Peyer's patch (tissue), 4 donors: Measurements from ENCODE around the gene NAGPA. TPM values are rescaled to one million over a fixed set of nuclear protein-coding genes. Genes with fewer than 3 reads are reported as not detected.

ENCODE experiments used
- DNase-seq, 3 donors: peaks; one replicate each; pipeline ENCODE4 v3.0.0-alpha.2; 2017 to 2019
- H3K27ac ChIP-seq, 4 donors: fragments of 200-600 bp; sonication (generic); one replicate each; pipeline ENCODE4 v1.5.1; 2016 to 2019
- H3K27me3 ChIP-seq, 2 donors: fragments of 200-600 bp; sonication (generic); one replicate each; pipeline ENCODE4 v1.5.1; 2019
- H3K36me3 ChIP-seq, 3 donors: fragments of 200-600 bp; sonication (generic); one replicate each; pipeline ENCODE4 v1.5.1; 2016 to 2019
- H3K4me1 ChIP-seq, 4 donors: fragments of 200-600 bp; sonication (generic); one replicate each; pipeline ENCODE4 v1.5.1; 2016 to 2019
- H3K4me3 ChIP-seq, 4 donors: fragments of 200-600 bp; sonication (generic); 1 replicate in 3 of 4; 2 replicates in 1 of 4; pipeline ENCODE4 v1.5.1; 2016 to 2019; ENCODE audit warnings: mild to moderate bottlenecking in 1 of 4
- H3K9me3 ChIP-seq, 4 donors: fragments of 200-600 bp; sonication (generic); one replicate each; pipeline ENCODE4 v1.5.1; 2016 to 2019; ENCODE audit warnings: mild to moderate bottlenecking in 1 of 4
- POLR2A ChIP-seq, 2 donors: fragments of 450-650 bp; IDR thresholded peaks; one replicate each; pipeline ENCODE4 v1.5.1; 2017; ENCODE audit warnings: antibody characterized with exemption in 2 of 2, mild to moderate bottlenecking in 2 of 2, moderate library complexity in 2 of 2
- total RNA-seq, 4 donors: library from RNA; depleted of rRNA; stranded (reverse); fragments of >200 nt; gene quantifications; one replicate each; pipeline ENCODE4 v1.1.0, GENCODE V29; 2016
- TF ChIP-seq, protein P1 (sequence below), 6 experiments: fragments of 450-650 bp in 4 of 6; fragments of 200-600 bp in 2 of 6; sonication (generic) in 1 of 6; IDR thresholded peaks; one replicate each; pipeline ENCODE4 v1.5.1; 2017 to 2019; ENCODE audit warnings: antibody characterized with exemption in 6 of 6, mild to moderate bottlenecking in 3 of 6, moderate library complexity in 1 of 6

The NAGPA gene
- total RNA-seq, 4 donors from 2014 or later: 50.4 to 104 (median 61.0) TPM

- H3K4me1 ChIP-seq: no peaks in the 10 kb centered on the region
- H3K4me3 ChIP-seq: no peak overlapping the region
- TF ChIP-seq POLR2A (IDR thresholded peaks at IDR 0.05): no peak
- TF ChIP-seq, protein P1, sequence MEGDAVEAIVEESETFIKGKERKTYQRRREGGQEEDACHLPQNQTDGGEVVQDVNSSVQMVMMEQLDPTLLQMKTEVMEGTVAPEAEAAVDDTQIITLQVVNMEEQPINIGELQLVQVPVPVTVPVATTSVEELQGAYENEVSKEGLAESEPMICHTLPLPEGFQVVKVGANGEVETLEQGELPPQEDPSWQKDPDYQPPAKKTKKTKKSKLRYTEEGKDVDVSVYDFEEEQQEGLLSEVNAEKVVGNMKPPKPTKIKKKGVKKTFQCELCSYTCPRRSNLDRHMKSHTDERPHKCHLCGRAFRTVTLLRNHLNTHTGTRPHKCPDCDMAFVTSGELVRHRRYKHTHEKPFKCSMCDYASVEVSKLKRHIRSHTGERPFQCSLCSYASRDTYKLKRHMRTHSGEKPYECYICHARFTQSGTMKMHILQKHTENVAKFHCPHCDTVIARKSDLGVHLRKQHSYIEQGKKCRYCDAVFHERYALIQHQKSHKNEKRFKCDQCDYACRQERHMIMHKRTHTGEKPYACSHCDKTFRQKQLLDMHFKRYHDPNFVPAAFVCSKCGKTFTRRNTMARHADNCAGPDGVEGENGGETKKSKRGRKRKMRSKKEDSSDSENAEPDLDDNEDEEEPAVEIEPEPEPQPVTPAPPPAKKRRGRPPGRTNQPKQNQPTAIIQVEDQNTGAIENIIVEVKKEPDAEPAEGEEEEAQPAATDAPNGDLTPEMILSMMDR (IDR thresholded peaks at IDR 0.05): no peak
- no peak overlapping the region for H3K27ac ChIP-seq
- no peaks in the 10 kb centered on the region for H3K36me3 ChIP-seq
- H3K9me3 ChIP-seq: no peaks in the 10 kb centered on the region
- DNase-seq: peak in 1 of 3 donors; percentile 28
- no peaks in the 10 kb centered on the region for H3K27me3 ChIP-seq
These were observed 10.3 kb upstream of the NAGPA start for GRCh38 chr16:5044011-5044540.

GRCh38 chr16:5042574-5043171, 8.9 kb upstream of the NAGPA start:
- no peaks in the 10 kb centered on the region for H3K27me3 ChIP-seq
- H3K4me1 ChIP-seq: no peaks in the 10 kb centered on the region
- H3K27ac ChIP-seq: no peak overlapping the region
- H3K9me3 ChIP-seq: no peaks in the 10 kb centered on the region
- TF ChIP-seq, protein P1 (IDR thresholded peaks at IDR 0.05): no peak
- no peak for TF ChIP-seq POLR2A (IDR thresholded peaks at IDR 0.05)
- peak in 1 of 3 donors; percentile 15 for DNase-seq
- no peak overlapping the region for H3K4me3 ChIP-seq
- H3K36me3 ChIP-seq: no peaks in the 10 kb centered on the region

DNA sequence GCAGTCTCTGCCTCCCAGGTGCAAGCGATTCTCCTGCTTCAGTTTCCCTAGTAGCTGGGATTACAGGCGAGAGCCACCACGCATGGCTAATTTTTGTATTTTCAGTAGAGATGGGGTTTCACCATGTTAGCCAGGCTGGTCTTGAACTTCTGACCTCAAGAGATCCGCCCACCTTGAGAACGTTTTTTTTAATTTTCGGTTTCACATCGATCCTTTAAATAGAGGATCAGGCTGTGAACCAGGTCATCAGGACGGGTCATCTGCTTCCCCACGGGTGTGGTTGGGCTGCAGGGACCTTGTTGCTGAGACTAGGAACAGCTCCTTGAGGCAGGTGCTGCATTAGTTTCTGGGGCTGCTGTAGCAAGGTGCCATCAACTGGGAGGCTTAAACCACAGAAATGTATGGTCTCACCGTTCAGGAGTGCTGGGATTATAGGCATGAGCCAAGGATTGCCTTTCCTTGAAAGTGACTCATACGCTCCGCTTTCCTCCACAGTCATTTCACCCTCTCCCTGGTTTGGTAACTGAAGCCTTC, 7.9 kb upstream of the NAGPA start:
- no peak overlapping the region for H3K4me3 ChIP-seq
- no peak for TF ChIP-seq POLR2A (IDR thresholded peaks at IDR 0.05)

DNA sequence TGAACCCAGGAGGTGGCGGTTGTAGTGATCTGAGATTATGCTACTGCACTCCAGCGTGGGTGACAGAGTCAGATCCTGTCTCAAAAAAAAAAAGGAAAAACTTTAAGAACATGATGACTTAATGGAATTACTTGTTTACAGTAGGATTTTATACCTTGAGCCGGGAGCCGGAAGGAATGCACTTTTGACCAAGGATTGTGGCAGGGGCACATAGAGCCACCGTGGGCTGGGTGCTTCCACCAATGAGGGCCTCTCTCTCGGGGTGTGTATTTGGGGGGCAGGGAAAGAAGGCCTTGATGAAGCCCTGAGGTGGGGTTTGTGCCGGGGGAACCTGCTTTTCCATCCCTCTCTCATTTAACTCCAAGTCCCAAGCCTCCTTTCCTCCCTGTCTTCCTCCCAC, 6.7 kb upstream of the NAGPA start:
- H3K9me3 ChIP-seq: no peaks in the 10 kb centered on the region
- TF ChIP-seq, protein P1 (IDR thresholded peaks at IDR 0.05): no peak
- TF ChIP-seq POLR2A (IDR thresholded peaks at IDR 0.05): no peak
- H3K4me1 ChIP-seq: no peaks in the 10 kb centered on the region
- no peak overlapping the region for H3K27ac ChIP-seq
- H3K36me3 ChIP-seq: no peaks in the 10 kb centered on the region
- no peak overlapping the region for H3K4me3 ChIP-seq
- H3K27me3 ChIP-seq: no peaks in the 10 kb centered on the region
- DNase-seq: peak in 1 of 3 donors; percentile 19

More for the DNA sequence above, 7.9 kb upstream of the NAGPA start:
- Histone ChIP-seq H3K4me1 (no peaks in the 10 kb centered on the region), H3K36me3 (no peaks in the 10 kb centered on the region), H3K9me3 (no peaks in the 10 kb centered on the region), H3K27ac (no peak overlapping the region), H3K27me3 (no peaks in the 10 kb centered on the region)
- peak in 1 of 3 donors; percentile 12 for DNase-seq

- no peak overlapping the region for H3K4me3 ChIP-seq
- peak in 1 of 3 donors; percentile 23 for DNase-seq
- no peaks in the 10 kb centered on the region for H3K36me3 ChIP-seq
- H3K9me3 ChIP-seq: no peaks in the 10 kb centered on the region
- H3K27me3 ChIP-seq: no peaks in the 10 kb centered on the region
- no peak overlapping the region for H3K27ac ChIP-seq
- peaks cover 0 to 18% (median 4%) of the 10 kb centered on the region in 4 donors for H3K4me1 ChIP-seq
- no peak for TF ChIP-seq POLR2A (IDR thresholded peaks at IDR 0.05)
- TF ChIP-seq, protein P1 (IDR thresholded peaks at IDR 0.05): no peak
These were observed 2.8 kb upstream of the NAGPA start for GRCh38 chr16:5036228-5037156.

DNA sequence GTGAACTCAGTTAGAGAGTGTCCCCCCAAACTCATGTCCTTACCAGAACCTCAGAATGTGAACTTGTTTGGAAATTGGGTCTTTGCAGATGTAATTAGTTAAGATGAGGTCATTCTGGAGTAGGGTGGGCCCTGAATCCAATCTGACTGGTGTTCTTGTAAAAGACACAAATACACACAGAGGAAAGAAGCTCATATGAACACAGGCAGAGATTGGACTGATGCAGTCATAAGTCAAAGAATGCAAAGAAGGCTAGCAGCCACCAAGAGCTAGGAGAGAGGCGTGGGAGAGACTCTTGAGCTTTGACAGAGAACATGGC, 2.1 kb upstream of the NAGPA start:
- no peak overlapping the region for H3K4me3 ChIP-seq
- no peaks in the 10 kb centered on the region for H3K27me3 ChIP-seq
- H3K4me1 ChIP-seq: peaks cover 0 to 18% (median 4%) of the 10 kb centered on the region in 4 donors
- no peaks in the 10 kb centered on the region for H3K36me3 ChIP-seq
- TF ChIP-seq, protein P1 (IDR thresholded peaks at IDR 0.05): no peak
- no peak for TF ChIP-seq POLR2A (IDR thresholded peaks at IDR 0.05)
- no peak overlapping the region for H3K27ac ChIP-seq
- no peak for DNase-seq
- H3K9me3 ChIP-seq: no peaks in the 10 kb centered on the region
